ENCODE measurements around the gene FCRL1. TPM values are rescaled to one million over a fixed set of nuclear protein-coding genes. Genes with fewer than 3 reads are reported as not detected.

Gene FCRL1
- total RNA-seq, 2 experiments from 2014 or later: 0.29 TPM; not detected in 1

DNA sequence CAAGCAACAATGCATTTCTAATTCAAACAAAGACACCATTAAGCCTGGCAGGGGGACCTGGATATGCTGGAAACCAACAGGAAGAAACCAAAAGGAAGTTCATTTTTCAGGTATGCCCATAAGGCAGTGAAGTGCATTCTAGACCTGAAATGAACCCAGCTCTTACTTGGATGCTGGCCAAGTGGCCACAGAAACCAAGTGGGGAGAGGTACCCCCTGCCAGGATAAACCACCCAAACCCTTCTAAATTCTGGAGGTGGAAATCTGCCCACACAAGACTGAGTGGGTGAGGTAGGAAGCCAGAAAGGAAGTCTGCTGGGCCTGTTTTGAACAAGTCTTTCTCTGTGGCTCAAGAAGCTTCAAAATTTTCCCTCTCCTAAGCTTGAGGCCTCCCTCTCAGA is 19.0 kb upstream of the FCRL1 start:
- peaks cover 2% of the 10 kb centered on the region for H3K27me3 Mint-ChIP-seq
- intact Hi-C loops (cut with micrococcal nuclease): no loop called here
- H3K4me1 Mint-ChIP-seq (ENCODE audit: low read depth): no peaks in the 10 kb centered on the region
- H3K27ac Mint-ChIP-seq: no peak overlapping the region
- H3K36me3 Mint-ChIP-seq (ENCODE audit: low read depth): no peaks in the 10 kb centered on the region
- POLR2A ChIA-PET: no interaction called here
- no peak overlapping the region for H3K4me3 Mint-ChIP-seq
- no peaks in the 10 kb centered on the region for H3K9me3 Mint-ChIP-seq
- CTCF ChIA-PET: interaction anchor here (1.5 kb wide), 1 partner anchor 749 kb away, joined by 3 read pairs; no protein-coding TSS in a partner anchor
- TF ChIP-seq, protein P1, sequence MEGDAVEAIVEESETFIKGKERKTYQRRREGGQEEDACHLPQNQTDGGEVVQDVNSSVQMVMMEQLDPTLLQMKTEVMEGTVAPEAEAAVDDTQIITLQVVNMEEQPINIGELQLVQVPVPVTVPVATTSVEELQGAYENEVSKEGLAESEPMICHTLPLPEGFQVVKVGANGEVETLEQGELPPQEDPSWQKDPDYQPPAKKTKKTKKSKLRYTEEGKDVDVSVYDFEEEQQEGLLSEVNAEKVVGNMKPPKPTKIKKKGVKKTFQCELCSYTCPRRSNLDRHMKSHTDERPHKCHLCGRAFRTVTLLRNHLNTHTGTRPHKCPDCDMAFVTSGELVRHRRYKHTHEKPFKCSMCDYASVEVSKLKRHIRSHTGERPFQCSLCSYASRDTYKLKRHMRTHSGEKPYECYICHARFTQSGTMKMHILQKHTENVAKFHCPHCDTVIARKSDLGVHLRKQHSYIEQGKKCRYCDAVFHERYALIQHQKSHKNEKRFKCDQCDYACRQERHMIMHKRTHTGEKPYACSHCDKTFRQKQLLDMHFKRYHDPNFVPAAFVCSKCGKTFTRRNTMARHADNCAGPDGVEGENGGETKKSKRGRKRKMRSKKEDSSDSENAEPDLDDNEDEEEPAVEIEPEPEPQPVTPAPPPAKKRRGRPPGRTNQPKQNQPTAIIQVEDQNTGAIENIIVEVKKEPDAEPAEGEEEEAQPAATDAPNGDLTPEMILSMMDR (IDR thresholded peaks at IDR 0.05): no peak
- DNase-seq (no peak), ATAC-seq (no peak)

DNA sequence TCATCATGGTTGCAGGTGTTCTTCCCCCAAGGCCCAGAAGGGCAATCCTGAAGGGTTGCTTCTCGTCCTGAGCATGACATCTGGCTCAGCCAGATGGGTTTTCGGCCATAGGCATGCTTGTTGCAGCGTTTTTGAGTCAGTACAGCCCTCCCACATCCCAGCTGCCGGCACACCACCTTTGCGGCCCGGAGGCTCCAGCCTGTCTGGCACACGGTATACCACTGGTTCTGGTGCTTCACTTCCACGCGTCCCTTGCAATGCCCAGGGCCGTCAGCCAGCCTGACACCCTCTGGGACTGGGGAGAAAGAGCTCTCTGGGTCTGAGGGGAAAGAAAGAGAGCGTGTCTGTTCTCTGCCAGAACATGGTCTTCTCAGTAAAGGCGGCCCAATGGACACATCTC is 14.5 kb upstream of the FCRL1 start:
- DNase-seq (no peak), ATAC-seq (no peak)
- TF ChIP-seq, protein P1 (IDR thresholded peaks at IDR 0.05): no peak
- ChIA-PET CTCF (no interaction called here), POLR2A (no interaction called here)
- Mint-ChIP-seq H3K4me3 (no peak overlapping the region), H3K4me1 (ENCODE audit: low read depth) (no peaks in the 10 kb centered on the region), H3K9me3 (no peaks in the 10 kb centered on the region), H3K27ac (no peak overlapping the region), H3K27me3 (peaks cover 8% of the 10 kb centered on the region), H3K36me3 (ENCODE audit: low read depth) (no peaks in the 10 kb centered on the region)
- intact Hi-C loops (cut with micrococcal nuclease): no loop called here

DNA sequence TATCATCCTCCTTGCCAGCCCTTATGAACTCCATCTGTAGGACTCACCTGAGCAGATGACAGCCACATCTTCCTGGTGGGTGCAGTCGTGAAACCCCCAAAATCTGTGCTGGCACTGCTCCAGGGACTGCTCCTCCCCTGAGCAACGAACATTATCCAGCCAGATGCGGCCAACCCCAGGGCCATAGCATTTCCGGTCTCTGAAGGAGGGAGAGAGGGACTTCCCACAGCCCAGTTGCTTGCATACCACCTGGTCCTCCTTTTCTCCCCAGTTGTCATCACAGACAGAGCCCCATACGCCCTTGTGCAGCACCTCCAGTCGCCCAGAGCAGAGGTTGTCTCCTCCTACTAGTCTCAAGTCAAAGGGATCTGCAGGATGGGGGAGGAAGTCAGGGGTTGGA is 13.2 kb upstream of the FCRL1 start:
- no peaks in the 10 kb centered on the region for H3K9me3 Mint-ChIP-seq
- H3K36me3 Mint-ChIP-seq (ENCODE audit: low read depth): no peaks in the 10 kb centered on the region
- DNase-seq: no peak
- intact Hi-C loops (cut with micrococcal nuclease): no loop called here
- ATAC-seq: no peak
- TF ChIP-seq, protein P1 (IDR thresholded peaks at IDR 0.05): no peak
- no peaks in the 10 kb centered on the region for H3K4me1 Mint-ChIP-seq (ENCODE audit: low read depth)
- CTCF ChIA-PET: no interaction called here
- no peak overlapping the region for H3K4me3 Mint-ChIP-seq
- POLR2A ChIA-PET: no interaction called here
- no peak overlapping the region for H3K27ac Mint-ChIP-seq
- H3K27me3 Mint-ChIP-seq: peaks cover 8% of the 10 kb centered on the region

DNA sequence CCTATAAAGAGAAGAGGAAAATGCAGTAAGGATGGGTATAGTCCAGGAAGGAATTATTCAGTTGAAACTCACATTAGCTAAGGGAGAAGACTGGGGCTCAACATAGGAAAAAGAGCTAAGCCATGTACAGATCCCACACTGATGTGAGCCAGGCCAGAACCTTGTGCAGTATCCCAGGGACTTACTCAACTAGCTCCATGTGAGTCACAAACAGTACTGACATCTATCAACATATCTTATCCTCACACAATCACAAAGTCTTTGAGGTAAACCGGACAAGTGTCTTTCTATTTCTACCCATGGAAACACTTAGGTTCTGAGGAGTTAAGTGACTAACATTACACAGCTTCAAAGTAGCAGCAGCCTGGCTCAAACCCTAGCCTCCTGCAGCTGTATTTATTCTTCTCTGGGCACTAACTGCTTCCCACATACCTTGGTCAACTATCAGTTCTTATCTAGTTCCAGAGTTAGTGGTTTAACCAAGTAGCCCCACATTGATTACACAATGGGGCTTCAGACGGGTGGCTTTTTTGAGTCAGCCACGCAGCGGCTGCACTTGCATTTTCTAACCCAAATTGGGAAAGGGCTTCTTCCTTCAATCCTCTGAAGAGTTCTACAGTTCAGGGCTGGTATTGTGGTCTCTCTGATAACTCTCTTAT is 12.2 kb upstream of the FCRL1 start:
- ChIA-PET POLR2A (no interaction called here), CTCF (interaction anchor here (1.2 kb wide), 1 partner anchor 252 kb away, joined by 3 read pairs; no protein-coding TSS in a partner anchor)
- Mint-ChIP-seq H3K27me3 (peaks cover 8% of the 10 kb centered on the region), H3K4me3 (no peak overlapping the region), H3K27ac (no peak overlapping the region), H3K9me3 (no peaks in the 10 kb centered on the region), H3K36me3 (ENCODE audit: low read depth) (no peaks in the 10 kb centered on the region), H3K4me1 (ENCODE audit: low read depth) (no peaks in the 10 kb centered on the region)
- no peak for ATAC-seq
- TF ChIP-seq, protein P1 (IDR thresholded peaks at IDR 0.05): no peak
- intact Hi-C loops (cut with micrococcal nuclease): no loop called here
- DNase-seq: no peak

DNA sequence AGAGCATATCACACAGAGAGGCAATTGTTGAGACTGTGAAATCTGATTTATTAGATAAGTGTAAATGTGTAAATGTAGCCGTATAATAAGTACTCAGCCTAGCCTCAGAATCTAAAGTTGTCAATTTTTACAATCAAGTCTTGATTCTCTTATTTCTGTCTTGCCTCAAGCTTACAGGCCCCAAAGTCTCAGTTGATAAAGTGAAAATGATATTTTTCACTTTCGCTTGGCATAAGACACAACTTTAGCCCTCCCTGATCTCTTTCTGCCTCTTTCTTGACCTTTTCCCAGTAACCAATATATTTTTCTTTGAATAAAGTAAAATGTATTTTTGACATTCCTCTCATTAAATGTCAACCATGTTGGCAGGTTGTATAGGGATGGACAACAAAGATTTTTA is 11.0 kb upstream of the FCRL1 start:
- no peaks in the 10 kb centered on the region for H3K4me1 Mint-ChIP-seq (ENCODE audit: low read depth)
- H3K27ac Mint-ChIP-seq: no peak overlapping the region
- peaks cover 8% of the 10 kb centered on the region for H3K27me3 Mint-ChIP-seq
- no peaks in the 10 kb centered on the region for H3K9me3 Mint-ChIP-seq
- ATAC-seq (no peak), DNase-seq (no peak)
- intact Hi-C loops (cut with micrococcal nuclease): no loop called here
- H3K36me3 Mint-ChIP-seq (ENCODE audit: low read depth): no peaks in the 10 kb centered on the region
- CTCF ChIA-PET: interaction anchor here (1.2 kb wide), 1 partner anchor 250 kb away, joined by 3 read pairs; no protein-coding TSS in a partner anchor
- H3K4me3 Mint-ChIP-seq: no peak overlapping the region
- POLR2A ChIA-PET: no interaction called here
- TF ChIP-seq, protein P1 (IDR thresholded peaks at IDR 0.05): no peak

Measured in activated CD8-positive, alpha-beta T cell treated with anti-CD3 and anti-CD28 coated beads for 36 hours (primary cell).